ENCODE measurements around the gene MYOM3.
"Not testable (repeated sequence)": the region's sequence is repeated elsewhere in the genome, so short reads cannot be mapped to it uniquely, and the experiment has no call there.

MYOM3 gene

DNA sequence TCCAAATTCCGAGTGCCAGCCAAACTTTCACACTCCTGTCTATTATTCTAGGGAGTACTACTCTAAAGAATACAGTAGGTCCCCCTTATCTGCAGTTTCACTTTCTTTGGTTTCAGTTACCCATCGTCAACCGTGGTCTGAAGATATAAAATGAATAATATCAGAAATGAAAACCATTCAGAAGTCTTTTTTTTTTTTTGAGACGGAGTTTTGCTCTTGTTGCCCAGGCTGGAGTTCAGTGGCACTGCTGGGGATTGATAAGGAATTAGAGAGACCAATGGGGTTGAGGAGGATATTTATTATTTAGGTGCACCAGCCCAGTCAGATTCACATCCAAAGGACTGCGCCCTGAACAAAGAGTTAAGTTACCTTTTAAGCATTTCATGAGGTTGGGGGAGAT, 79.0 kb downstream of the MYOM3 start:
- TF ChIP-seq, protein P1, sequence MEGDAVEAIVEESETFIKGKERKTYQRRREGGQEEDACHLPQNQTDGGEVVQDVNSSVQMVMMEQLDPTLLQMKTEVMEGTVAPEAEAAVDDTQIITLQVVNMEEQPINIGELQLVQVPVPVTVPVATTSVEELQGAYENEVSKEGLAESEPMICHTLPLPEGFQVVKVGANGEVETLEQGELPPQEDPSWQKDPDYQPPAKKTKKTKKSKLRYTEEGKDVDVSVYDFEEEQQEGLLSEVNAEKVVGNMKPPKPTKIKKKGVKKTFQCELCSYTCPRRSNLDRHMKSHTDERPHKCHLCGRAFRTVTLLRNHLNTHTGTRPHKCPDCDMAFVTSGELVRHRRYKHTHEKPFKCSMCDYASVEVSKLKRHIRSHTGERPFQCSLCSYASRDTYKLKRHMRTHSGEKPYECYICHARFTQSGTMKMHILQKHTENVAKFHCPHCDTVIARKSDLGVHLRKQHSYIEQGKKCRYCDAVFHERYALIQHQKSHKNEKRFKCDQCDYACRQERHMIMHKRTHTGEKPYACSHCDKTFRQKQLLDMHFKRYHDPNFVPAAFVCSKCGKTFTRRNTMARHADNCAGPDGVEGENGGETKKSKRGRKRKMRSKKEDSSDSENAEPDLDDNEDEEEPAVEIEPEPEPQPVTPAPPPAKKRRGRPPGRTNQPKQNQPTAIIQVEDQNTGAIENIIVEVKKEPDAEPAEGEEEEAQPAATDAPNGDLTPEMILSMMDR (IDR thresholded peaks at IDR 0.05; ENCODE audit: control insufficient read depth, insufficient read depth, low read depth, low read length, missing control alignments): no peak
- no peak overlapping the region for H3K4me3 ChIP-seq (ENCODE audit: control insufficient read depth, low read depth, low read length)
- DNase-seq (ENCODE audit: low read depth): no peak

- DNase-seq (ENCODE audit: low read depth): not testable (repeated sequence)
Observed at GRCh38 chr1:24030976-24031516, 80.9 kb downstream of the MYOM3 start.

DNA sequence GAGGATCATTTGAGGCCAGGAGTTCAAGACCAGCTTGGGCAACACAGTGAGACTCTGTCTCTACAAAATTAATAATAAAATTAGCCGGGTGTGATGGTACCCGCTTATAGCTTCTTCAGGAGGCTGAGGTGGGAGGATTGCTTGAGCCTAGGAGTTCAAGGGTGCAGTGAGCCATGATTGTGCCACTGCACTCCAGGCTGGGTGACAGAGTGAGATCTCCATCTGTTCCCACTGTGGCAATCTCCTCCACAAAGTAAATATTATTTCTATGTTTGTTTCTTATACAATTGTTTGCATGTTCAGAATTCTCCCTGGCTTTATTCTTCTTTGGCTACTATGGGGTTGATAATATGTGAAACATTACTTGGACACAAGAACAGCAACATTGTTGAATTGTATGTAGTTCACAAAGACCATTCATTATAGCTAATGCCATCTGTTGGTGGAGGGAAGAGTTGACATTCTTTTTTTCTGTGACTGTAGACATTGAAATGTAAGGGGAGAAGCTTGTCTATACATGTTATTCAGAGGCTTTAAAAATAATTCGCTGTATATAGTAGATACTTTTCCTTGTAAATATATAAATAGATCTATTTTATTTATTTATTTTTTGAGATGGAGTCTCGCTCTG, 84.0 kb downstream of the MYOM3 start:
- DNase-seq (ENCODE audit: low read depth): no peak
- H3K4me3 ChIP-seq (ENCODE audit: control insufficient read depth, low read depth, low read length): no peak overlapping the region
- TF ChIP-seq, protein P1 (IDR thresholded peaks at IDR 0.05; ENCODE audit: control insufficient read depth, insufficient read depth, low read depth, low read length, missing control alignments): peak; percentile 50

More at GRCh38 chr1:24030976-24031516, 80.9 kb downstream of the MYOM3 start:
- H3K4me3 ChIP-seq (ENCODE audit: control insufficient read depth, low read depth, low read length): not testable (repeated sequence)

DNA sequence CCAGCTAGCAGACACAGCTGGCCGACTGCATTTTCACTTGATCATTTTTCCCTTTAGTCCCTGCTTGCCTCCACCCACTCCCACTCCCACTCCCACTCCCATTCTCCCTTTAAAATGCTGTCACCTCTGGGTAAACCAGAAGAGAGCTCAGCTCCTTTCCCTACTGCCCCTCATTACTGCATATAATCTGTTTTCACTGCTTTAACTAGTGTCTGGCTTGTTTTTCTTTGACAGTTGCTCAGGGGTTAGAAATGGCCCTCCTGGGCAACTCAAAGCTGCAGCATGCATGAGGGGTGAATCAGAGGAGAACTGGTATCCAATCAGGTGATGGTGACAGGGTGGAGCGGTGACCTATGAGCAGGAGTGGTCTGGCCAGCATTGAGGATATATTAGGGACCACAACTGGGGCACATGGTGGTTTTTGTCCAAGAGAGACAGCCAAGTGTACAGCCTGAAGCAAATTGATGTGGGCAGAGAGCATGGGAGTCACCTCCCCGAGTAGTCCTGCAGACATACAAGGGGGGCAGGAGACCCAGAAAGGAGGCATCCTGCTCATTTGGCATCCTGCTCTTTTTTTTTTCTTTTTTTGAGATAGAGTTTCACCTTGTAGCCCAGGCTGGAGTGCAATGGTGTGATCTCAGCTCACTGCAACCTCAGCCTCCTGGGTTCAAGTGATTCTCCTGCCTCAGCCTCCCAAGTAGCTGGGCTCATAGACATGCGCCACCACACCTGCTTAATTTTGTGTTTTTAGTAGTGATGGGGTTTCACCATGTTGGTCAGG, 89.2 kb downstream of the MYOM3 start:
- H3K4me3 ChIP-seq (ENCODE audit: control insufficient read depth, low read depth, low read length): no peak overlapping the region
- TF ChIP-seq, protein P1 (IDR thresholded peaks at IDR 0.05; ENCODE audit: control insufficient read depth, insufficient read depth, low read depth, low read length, missing control alignments): no peak
- no peak for DNase-seq (ENCODE audit: low read depth)

DNA sequence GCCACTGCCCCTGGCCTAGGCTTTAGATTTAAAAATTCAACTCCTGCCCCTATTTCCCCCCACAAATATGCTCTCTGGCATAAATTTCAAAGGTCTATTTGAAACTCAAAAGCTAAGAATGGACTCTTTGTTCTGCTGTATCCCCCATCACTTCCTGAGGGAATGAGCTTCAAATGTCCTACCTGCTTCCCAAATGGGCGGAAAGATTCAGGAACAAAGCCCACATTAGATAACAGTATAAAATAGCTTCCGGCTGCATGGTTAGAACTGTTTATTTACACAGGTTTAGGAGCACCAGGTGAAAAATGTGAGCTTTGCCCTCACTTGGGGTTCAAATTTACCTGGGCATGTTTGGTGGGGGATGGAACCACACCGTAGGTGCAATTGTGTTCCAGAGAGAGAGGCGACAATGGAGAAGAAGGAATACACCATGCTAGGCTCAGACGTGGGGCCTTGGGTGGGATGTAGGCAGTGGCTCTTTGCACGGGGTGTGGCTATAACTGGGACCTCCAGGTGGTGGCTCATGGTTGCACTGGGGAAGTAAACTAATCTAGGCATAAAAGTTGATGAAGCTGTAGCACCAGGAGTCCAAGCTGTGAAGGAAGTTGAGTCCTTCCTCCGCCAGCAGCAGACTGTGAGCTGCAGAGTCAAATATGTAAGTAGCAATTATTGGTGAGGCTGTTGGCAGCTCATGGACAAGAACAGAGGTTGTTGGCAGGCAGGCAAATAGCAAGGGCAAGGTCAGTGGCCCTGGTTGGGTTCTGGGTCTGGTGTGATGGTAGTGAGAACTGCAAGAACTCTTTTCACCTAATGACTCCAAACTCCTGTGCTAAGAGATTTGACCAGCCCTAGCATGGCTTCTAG, 90.3 kb downstream of the MYOM3 start:
- DNase-seq (ENCODE audit: low read depth): no peak

GRCh38 chr1:24020470-24020869, 91.5 kb downstream of the MYOM3 start:
- TF ChIP-seq, protein P1 (IDR thresholded peaks at IDR 0.05; ENCODE audit: control insufficient read depth, insufficient read depth, low read depth, low read length, missing control alignments): no peak
- H3K4me3 ChIP-seq (ENCODE audit: control insufficient read depth, low read depth, low read length): no peak overlapping the region
- DNase-seq (ENCODE audit: low read depth): no peak

More for the DNA sequence above, 90.3 kb downstream of the MYOM3 start:
- TF ChIP-seq, protein P1 (IDR thresholded peaks at IDR 0.05; ENCODE audit: control insufficient read depth, insufficient read depth, low read depth, low read length, missing control alignments): no peak
- no peak overlapping the region for H3K4me3 ChIP-seq (ENCODE audit: control insufficient read depth, low read depth, low read length)

Data from AG09309 (cell line).